GM18502 (cell line): ENCODE results near the gene TULP1.

Source experiments
- ATAC-seq: cut with Tn5 transposase; IDR thresholded peaks from one replicate; pipeline ENCODE4 v1.9.1; 2021; ENCODE audit warnings: mild to moderate bottlenecking; ENCODE audit not compliant: unreplicated experiment, poor library complexity

Gene TULP1

DNA sequence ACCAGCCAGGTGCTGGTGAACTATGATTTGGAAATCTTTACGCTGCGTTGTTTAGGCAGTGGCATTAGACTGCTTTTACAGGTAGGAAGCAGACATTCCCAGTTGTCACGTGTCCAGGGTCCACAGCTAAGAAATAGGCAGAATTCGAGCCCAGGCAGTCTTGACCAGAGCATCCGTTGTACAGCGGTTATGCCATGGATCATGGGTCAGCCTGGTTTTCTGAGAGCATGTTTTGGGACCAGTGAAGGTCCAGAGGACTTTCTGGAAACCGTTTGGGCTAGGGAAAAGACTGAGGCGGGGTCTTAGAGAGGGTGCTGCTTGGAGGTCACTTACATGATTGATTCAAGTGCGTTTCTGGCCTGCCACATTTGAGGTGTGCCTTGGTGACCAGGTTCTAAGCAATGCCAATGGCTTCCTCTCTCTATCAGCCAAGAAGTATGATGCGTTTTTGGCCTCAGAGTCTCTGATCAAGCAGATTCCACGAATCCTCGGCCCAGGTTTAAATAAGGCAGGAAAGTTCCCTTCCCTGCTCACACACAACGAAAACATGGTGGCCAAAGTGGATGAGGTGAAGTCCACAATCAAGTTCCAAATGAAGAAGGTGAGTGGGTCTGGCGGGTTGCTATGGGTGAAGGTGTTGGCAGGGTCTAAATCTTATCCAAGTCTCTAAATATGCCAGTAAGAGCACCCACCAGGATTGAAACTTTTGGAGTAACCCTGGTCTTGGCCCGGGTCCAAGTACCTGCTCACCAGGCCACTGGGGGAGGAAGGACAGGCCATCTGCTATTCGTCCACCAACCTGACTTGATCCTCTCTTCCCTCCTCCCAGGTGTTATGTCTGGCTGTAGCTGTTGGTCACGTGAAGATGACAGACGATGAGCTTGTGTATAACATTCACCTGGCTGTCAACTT is 42.7 kb downstream of the TULP1 start:
- no peak for ATAC-seq

GRCh38 chr6:35468980-35469750 is 43.5 kb downstream of the TULP1 start:
- ATAC-seq: peak; percentile 5

- ATAC-seq: peak; percentile 82
Observed at GRCh38 chr6:35468181-35468979, 44.3 kb downstream of the TULP1 start, which contains the start of gene RPL10A. RPL10A (plus strand) TSS chr6:35468401; CDS start chr6:35468435, 34 bp downstream.

GRCh38 chr6:35465646-35466045 is 47.0 kb downstream of the TULP1 start:
- no peak for ATAC-seq

DNA sequence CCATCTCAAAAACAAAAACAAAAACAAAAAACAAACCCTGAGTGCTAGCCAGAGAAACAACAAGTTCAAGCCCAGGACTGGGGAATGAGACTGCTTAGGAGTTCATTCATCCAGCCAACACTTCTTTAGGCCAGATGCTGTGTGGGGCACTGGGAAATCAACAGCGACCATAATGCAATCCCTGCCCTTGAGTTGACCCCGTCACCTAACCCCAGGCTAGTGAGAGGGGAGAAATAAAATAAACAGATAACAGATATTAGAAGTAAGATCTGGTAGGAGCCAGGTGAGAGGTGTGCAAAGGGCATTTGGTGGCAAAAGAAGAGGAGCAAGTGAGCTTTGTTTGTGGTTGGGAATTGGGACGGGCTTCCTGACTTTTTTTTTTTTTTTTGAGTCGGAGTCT is 49.4 kb downstream of the TULP1 start:
- no peak for ATAC-seq

GRCh38 chr6:35461270-35461669 is 51.4 kb downstream of the TULP1 start:
- no peak for ATAC-seq

DNA sequence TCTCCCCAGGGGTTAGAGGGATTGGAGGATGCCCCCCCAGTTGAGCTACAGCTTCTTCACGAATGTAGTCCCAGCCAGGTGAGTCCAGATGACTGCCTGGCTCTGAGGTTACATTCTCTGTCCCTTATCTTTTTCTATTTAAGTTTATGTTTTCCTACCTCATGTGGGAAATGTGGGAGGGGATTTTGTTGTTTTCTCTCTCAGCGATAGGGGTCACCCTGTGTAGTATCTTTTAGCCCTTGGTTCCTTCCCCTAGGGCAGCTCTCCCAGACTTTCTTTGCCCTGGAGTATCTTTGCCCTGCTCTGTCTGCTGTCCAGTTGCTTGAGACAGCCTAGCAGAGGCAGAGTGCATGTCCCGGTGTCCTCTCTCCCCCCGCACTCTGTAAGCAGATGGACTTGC is 54.8 kb downstream of the TULP1 start:
- no peak for ATAC-seq

DNA sequence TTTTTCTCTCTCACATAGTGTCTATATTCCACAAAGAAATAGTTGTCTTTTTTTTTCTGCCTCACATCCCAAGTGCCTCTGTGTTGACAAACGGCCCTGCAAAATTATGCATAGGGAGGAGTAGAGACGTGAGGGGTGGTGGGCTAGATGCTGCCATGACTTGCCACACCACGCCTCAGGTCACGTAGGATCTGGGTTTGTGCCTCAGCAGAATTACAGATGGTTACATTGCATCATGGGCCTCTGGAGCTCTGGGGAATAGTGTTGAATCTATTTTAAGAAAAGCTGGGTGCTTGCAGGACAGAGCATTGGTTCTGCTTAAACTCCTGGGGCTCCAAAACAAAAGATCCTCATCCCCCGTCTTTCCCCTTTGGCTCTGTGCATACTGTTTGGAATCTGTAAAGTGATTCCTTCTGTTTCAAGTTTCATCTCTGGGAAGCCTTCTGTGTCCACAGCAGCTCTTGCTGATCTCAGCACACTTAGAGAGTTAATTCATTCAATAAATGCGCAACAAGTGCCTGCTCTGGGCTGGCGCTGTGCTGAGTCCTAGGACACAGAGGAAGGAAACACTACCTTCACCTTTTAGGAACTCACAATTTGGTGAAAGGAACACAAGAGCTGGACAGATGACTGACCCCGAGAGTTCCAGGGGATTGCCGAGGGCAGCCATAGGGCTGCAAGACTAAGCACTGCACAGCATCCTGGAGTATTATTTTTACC is 58.1 kb downstream of the TULP1 start:
- no peak for ATAC-seq

GRCh38 chr6:35453236-35453635 is 59.5 kb downstream of the TULP1 start:
- ATAC-seq: no peak

DNA sequence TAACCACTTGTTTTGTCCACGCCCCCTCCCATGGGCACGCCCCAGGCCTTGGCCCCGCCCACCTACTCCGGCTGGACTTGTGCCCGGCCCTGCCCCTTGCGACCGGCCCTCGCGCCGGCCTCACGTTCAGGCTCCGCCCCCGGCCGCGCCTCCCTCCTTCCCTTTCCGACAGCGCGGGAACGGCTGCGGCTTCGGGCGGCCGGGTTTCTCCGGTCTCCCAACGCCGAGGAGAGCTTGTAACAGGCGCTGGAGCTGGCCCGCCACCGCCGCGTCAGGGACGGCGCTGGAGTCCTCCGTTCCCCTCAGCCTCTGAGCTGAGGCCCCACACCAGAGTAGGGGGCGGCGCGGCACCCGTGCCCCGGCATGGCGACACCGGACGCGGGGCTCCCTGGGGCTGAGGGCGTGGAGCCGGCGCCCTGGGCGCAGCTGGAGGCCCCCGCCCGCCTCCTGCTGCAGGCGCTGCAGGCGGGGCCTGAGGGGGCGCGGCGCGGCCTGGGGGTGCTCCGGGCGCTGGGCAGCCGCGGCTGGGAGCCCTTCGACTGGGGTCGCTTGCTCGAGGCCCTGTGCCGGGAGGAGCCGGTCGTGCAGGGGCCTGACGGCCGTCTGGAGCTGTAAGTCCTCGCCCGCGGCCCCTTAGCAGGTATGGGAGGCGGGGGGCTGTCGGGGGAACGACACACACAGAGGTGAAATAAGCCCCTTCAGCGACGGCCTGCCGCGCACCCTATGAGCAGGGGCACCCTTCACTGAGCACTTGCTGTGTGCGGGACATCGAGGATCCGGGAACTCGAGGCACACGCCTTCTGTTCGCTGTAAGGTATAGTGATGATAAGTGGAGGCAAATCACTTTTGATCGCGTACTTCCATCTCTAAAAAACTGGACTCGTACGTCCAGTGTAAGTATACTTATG is 60.3 kb downstream of the TULP1 start, which contains the start of gene FANCE:
TSS of gene FANCE (plus strand) at position 156 of the 908 bp plus-strand sequence. CDS start at position 364, 208 bp downstream.
- peak; percentile 85 for ATAC-seq

DNA sequence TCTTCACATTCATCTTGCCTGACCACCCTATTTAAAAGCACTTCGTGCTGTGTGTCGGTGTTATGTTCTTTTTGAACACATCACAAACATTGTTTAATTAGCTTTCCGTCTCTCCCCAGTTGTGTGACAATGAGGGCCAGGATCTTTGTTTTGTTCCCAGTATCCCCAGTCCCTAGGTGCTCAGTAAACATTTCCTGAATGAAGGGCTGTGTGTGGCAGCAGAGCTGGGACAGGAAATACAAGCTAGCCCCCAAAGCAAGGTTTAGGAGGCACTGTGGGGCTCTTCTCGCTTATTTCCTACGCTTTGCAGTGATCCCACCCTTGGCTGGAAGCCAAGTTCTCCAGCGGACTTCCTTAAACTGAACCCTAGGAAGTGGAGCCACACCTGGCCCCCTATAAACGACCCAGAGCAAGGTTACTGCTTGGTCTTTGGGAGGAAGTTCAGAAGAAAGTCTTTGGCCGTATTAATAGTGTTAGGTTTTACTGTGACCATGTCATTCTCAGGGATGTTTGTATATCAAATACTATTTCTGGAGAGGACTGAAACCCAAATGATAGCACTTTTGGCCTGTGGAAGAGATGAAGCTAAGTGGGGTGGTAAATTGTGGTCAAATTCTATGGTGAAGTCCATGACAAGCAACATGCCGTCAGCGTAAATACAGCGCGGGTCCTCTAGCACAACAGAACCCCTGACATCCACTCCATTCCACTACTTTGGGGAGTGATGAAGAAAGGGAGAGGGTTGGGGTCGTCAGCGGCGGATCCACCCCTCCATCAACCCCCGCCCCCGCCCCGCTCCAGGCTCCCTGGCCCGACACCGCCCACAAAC is 61.1 kb downstream of the TULP1 start:
- no peak for ATAC-seq

DNA sequence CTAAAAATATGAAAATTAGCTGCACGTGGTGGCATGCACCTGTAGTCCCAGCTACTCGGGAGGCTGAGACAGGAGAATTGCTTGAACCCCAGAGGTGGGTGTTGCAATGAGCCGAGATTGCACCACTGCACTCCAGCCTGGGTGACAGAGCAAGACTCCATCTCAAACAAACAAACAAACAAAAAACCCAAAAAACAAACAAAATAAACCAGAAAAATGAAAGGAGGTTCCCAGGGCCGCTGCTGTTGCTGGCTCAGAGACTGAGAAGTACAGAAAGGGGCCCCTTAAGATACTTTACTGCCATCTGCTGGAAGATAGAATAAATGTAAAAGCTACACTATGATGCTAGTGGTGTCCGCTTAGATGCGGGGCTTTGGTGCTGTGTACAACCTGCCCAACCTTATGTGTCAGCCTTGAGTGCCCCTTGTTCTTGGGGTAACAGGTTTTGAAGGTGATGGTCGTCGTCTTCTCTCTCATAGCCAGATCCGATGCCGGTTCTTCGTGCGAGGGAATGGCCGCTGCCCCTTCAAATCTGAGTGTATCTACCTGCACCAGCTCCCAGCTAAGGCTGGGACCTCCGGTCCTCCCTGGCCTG is 63.3 kb downstream of the TULP1 start:
- no peak for ATAC-seq

GRCh38 chr6:35448191-35448590 is 64.5 kb downstream of the TULP1 start:
- ATAC-seq: no peak
